T47D (cell line): Measurements from ENCODE around the gene MVP.

ENCODE experiments used
- DNase-seq, 2 experiments: peaks; one replicate each; pipeline versions ENCODE4 v3.0.0 to v3.0.0-alpha.2; 2011 to 2012; ENCODE audit warnings: low read depth in 1 of 2, low spot score in 1 of 2
- JUND ChIP-seq: IDR thresholded peaks from 2 replicates; pipeline ENCODE4 v1.6.1; 2012; ENCODE audit warnings: low read depth
- in situ Hi-C: cut with HindIII; loops from 2 replicates; pipeline ENCODE4 v1.10.0; 2016; ENCODE audit warnings: low sequenced_read_pairs, low pct_unique_long_range_greater_than_20kb

The MVP gene

GRCh38 chr16:29814592-29814991 lies 5.7 kb upstream of the MVP start:
- in situ Hi-C loops, result no loop called here
- no peak for DNase-seq
- TF ChIP-seq JUND, result no peak

GRCh38 chr16:29815032-29815721 lies 5.1 kb upstream of the MVP start:
- in situ Hi-C loops, result no loop called here
- DNase-seq, result no peak

GRCh38 chr16:29815793-29816693 lies 4.2 kb upstream of the MVP start, which contains the start of gene PAGR1:
Gene PAGR1, plus strand, starts transcription at chr16:29816152. Its CDS starts 374 bp downstream, at chr16:29816526.
- TF ChIP-seq JUND, result no peak
- DNase-seq, result peak; percentile 97 to 99
- in situ Hi-C loops, result no loop called here

More at GRCh38 chr16:29815032-29815721, 5.1 kb upstream of the MVP start:
- no peak for TF ChIP-seq JUND

- in situ Hi-C loops, result no loop called here
- peak; percentile 51 to 74 for DNase-seq
- TF ChIP-seq JUND, result no peak
Observed at GRCh38 chr16:29816694-29817441, 3.4 kb upstream of the MVP start.

GRCh38 chr16:29818082-29818481 lies 2.2 kb upstream of the MVP start:
- in situ Hi-C loops, result no loop called here
- no peak for TF ChIP-seq JUND
- no peak for DNase-seq

- DNase-seq, result peak in 1 of 2 experiments; percentile 50
- no peak for TF ChIP-seq JUND
- in situ Hi-C loops, result no loop called here
Observed at GRCh38 chr16:29819506-29819905, 756 bp upstream of the MVP start.

GRCh38 chr16:29820730-29821642 lies 724 bp downstream of the MVP start:
- no peak for DNase-seq
- in situ Hi-C loops, result no loop called here
- no peak for TF ChIP-seq JUND

- DNase-seq, result no peak
- in situ Hi-C loops, result no loop called here
- no peak for TF ChIP-seq JUND
Observed at GRCh38 chr16:29821643-29822115, 1.4 kb downstream of the MVP start.

GRCh38 chr16:29824589-29825144 lies 4.4 kb downstream of the MVP start:
- in situ Hi-C loops, result no loop called here
- TF ChIP-seq JUND, result no peak
- no peak for DNase-seq

- DNase-seq, result no peak
- in situ Hi-C loops, result no loop called here
- TF ChIP-seq JUND, result no peak
Observed at GRCh38 chr16:29825145-29826044, 5.1 kb downstream of the MVP start.
